Muscle layer of colon (tissue), 2 donors: Measurements from ENCODE around the gene BLVRA.
"Not testable (repeated sequence)": the region's sequence is repeated elsewhere in the genome, so short reads cannot be mapped to it uniquely, and the experiment has no call there.

Source experiments
- H3K27ac ChIP-seq: one replicate; pipeline ENCODE4 v1.7.0; 2013; ENCODE audit warnings: low read depth, mild to moderate bottlenecking, low read length, moderate library complexity
- H3K27me3 ChIP-seq, 2 donors: one replicate each; pipeline ENCODE4 v1.7.0; 2013; ENCODE audit warnings: low read length in 2 of 2, mild to moderate bottlenecking in 2 of 2; ENCODE audit not compliant: insufficient read depth in 2 of 2, control insufficient read depth in 1 of 2
- H3K36me3 ChIP-seq: one replicate; pipeline ENCODE4 v1.7.0; 2013; ENCODE audit warnings: mild to moderate bottlenecking, low read length; ENCODE audit not compliant: insufficient read depth
- H3K4me1 ChIP-seq: one replicate; pipeline ENCODE4 v1.7.0; 2013; ENCODE audit warnings: mild to moderate bottlenecking, low read length; ENCODE audit not compliant: insufficient read depth
- H3K4me3 ChIP-seq, 2 donors: one replicate each; pipeline ENCODE4 v1.7.0; 2013; ENCODE audit warnings: low read length in 2 of 2, low read depth in 1 of 2, mild to moderate bottlenecking in 1 of 2, moderate library complexity in 1 of 2
- H3K9ac ChIP-seq: one replicate; pipeline ENCODE4 v1.7.0; 2013; ENCODE audit warnings: low read length
- H3K9me3 ChIP-seq: one replicate; pipeline ENCODE4 v1.7.0; 2013; ENCODE audit warnings: mild to moderate bottlenecking, low read length
- donor health status: abdominal sarcoma.
- donor health status: Adenocarcinoma of cecum.

Gene BLVRA

DNA sequence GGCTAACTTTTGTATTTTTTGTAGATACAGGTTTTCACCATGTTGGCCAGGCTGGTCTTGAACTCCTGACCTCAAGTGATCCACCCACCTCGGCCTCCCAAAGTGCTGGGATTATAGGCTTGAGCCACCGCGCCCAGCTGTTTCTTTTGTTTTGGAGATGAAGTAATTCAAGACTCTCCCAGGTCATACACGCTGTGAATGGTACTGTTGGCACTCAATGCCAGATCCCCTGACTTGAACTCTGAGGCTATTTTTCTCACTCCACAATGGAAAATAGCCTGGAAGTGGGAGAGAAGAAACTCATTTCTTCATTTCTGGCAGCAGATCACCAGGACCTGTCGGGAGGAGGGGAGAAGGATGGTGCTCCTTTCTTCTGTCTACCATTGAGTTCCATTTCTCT, 32.4 kb downstream of the BLVRA start:
- Histone ChIP-seq H3K36me3 (peaks cover 41% of the 10 kb centered on the region), H3K27me3 (no peaks in the 10 kb centered on the region), H3K9ac (no peak overlapping the region), H3K4me1 (peaks cover 33% of the 10 kb centered on the region), H3K4me3 (no peak overlapping the region), H3K27ac (no peak overlapping the region), H3K9me3 (no peaks in the 10 kb centered on the region)

DNA sequence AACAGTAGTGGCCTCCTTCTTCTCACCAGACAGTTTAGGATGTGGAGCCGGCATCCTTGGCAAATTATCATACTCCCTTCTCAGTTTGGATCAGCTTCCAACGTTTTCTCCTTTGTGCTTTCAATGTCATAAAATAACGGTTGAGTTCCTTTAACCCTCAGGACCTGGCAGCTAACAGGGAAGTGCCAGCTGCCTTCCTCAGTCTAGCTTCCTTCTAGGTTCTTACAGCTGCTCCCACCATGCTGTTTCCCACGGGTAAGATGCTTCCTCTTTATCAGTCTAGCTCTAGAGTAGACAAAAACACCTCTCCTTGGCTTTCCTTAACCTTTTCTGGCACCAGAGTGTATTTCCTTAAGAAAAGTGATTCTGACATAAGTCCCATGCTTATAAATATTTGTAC, 33.2 kb downstream of the BLVRA start:
- H3K4me3 ChIP-seq: no peak overlapping the region
- no peak overlapping the region for H3K9ac ChIP-seq
- H3K27ac ChIP-seq: no peak overlapping the region
- H3K27me3 ChIP-seq: no peaks in the 10 kb centered on the region
- H3K4me1 ChIP-seq: peaks cover 26% of the 10 kb centered on the region
- H3K9me3 ChIP-seq: no peaks in the 10 kb centered on the region
- H3K36me3 ChIP-seq: peaks cover 41% of the 10 kb centered on the region

GRCh38 chr7:43792471-43793150, 34.1 kb downstream of the BLVRA start:
- H3K9me3 ChIP-seq: no peaks in the 10 kb centered on the region
- H3K9ac ChIP-seq: no peak overlapping the region
- no peak overlapping the region for H3K4me3 ChIP-seq
- no peak overlapping the region for H3K27ac ChIP-seq
- peaks cover 41% of the 10 kb centered on the region for H3K36me3 ChIP-seq
- H3K4me1 ChIP-seq: peaks cover 24% of the 10 kb centered on the region
- H3K27me3 ChIP-seq: no peaks in the 10 kb centered on the region

- Histone ChIP-seq H3K4me3 (no peak overlapping the region), H3K36me3 (peaks cover 33% of the 10 kb centered on the region)
Observed at GRCh38 chr7:43799605-43800004, 41.1 kb downstream of the BLVRA start.

DNA sequence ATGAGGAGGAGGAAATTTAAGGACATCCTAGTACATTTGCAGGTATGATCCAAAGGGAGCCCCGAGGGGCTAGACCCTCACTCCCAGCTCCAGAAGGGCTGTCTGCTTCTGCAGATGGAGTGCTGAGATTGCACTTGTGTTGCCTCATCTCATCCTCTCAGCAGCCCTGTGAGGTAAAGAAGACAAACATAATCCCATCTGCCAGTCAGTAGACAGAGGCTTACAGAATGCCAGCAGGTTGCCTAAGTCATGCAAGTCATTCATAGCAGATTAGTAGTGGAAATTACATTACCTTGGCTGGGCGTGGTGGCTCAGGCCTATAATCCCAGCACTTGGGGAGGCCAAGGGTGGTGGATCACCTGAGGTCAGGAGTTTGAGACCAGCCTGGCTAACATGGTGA, 45.4 kb downstream of the BLVRA start:
- Histone ChIP-seq H3K4me3 (no peak overlapping the region), H3K27me3 (no peaks in the 10 kb centered on the region), H3K9me3 (no peaks in the 10 kb centered on the region), H3K4me1 (no peaks in the 10 kb centered on the region), H3K27ac (no peak overlapping the region), H3K36me3 (peaks cover 51% of the 10 kb centered on the region), H3K9ac (no peak overlapping the region)

More at GRCh38 chr7:43799605-43800004, 41.1 kb downstream of the BLVRA start:
- Histone ChIP-seq H3K9me3 (no peaks in the 10 kb centered on the region), H3K27me3 (no peaks in the 10 kb centered on the region), H3K4me1 (no peaks in the 10 kb centered on the region), H3K9ac (no peak overlapping the region), H3K27ac (no peak overlapping the region)

DNA sequence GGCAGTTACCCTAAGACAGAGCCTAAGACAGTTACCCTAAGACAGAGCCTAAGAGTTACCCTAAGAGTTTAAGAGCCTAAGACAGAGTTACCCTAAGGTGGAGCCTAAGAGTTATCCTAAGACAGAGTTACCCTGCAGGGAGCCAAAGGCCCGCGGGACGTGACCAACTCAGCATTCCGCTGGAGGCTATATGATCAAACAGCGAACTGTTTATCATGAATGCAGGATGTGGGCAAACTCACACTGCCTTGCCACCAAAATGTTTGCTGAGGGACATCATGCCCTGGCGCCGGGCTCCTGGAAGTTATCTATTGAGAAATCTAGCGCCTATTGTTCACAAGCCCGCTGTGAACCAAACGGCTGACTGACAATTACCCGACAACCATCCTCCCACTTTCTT, 49.9 kb downstream of the BLVRA start:
- Histone ChIP-seq H3K4me3 (no peak overlapping the region), H3K27ac (no peak overlapping the region), H3K4me1 (no peaks in the 10 kb centered on the region), H3K27me3 (no peaks in the 10 kb centered on the region), H3K9ac (no peak overlapping the region), H3K9me3 (no peaks in the 10 kb centered on the region), H3K36me3 (peaks cover 28% of the 10 kb centered on the region)

GRCh38 chr7:43810195-43810941, 51.9 kb downstream of the BLVRA start:
- not testable (repeated sequence) for H3K9ac ChIP-seq, H3K27ac ChIP-seq, H3K4me3 ChIP-seq, H3K4me1 ChIP-seq, H3K27me3 ChIP-seq, H3K9me3 ChIP-seq
- H3K36me3 ChIP-seq: peaks cover 13% of the 10 kb centered on the region

- Histone ChIP-seq H3K4me3 (no peak overlapping the region), H3K27ac (no peak overlapping the region), H3K9me3 (no peaks in the 10 kb centered on the region), H3K27me3 (no peaks in the 10 kb centered on the region), H3K36me3 (no peaks in the 10 kb centered on the region), H3K9ac (no peak overlapping the region), H3K4me1 (no peaks in the 10 kb centered on the region)
Observed at GRCh38 chr7:43815373-43815772, 56.9 kb downstream of the BLVRA start.

- H3K27me3 ChIP-seq, H3K4me3 ChIP-seq, H3K4me1 ChIP-seq, H3K27ac ChIP-seq, H3K9ac ChIP-seq, H3K36me3 ChIP-seq, H3K9me3 ChIP-seq: not testable (repeated sequence)
Observed at GRCh38 chr7:43816046-43816797, 57.7 kb downstream of the BLVRA start.

DNA sequence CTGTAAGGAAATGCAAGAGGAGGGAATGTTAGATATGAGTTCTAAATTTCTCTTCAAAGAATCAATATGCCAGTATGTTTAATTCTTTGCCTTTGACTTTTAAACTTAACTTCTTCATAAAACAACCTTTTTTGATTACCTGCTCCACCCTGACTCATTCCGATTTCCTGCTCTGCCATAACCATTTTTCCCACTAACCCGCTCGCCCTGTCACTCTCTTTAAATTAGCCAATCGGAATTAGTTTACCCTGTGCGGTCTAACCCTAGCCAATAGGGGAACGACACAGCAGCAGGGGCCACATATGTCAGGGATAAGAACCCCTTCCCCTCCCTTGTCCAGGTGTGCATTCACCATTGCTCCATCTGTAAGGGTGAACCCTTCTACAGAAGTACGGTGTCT, 64.9 kb downstream of the BLVRA start:
- not testable (repeated sequence) for H3K9me3 ChIP-seq, H3K27ac ChIP-seq, H3K9ac ChIP-seq, H3K36me3 ChIP-seq, H3K4me1 ChIP-seq, H3K4me3 ChIP-seq, H3K27me3 ChIP-seq

DNA sequence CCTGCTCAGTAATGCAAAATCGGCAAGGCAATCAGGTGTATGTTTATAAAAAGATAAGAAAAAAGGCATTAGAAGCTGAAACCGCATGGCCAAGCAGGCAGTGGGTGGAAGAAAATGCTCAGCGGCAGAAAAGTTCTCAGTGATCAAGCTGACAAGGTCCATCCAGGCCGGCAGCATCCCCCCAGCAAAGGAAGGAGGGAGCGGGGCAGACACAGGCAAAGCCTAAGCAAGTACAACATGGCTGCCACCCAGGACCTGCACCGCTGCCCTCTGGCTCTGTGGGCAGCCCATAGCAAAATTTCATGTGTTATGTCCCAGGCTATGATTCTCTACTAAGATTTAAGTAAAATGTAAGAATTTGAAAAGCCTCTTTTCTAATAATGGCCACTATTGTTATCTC, 65.5 kb downstream of the BLVRA start:
- Histone ChIP-seq H3K4me1 (no peaks in the 10 kb centered on the region), H3K27me3 (no peaks in the 10 kb centered on the region), H3K4me3 (no peak overlapping the region), H3K27ac (no peak overlapping the region), H3K9me3 (no peaks in the 10 kb centered on the region), H3K9ac (no peak overlapping the region), H3K36me3 (no peaks in the 10 kb centered on the region)
